Epithelial cell of proximal tubule (primary cell): Measurements from ENCODE around the gene LCLAT1. TPM values are rescaled to one million over a fixed set of nuclear protein-coding genes. Genes with fewer than 3 reads are reported as not detected.
A peak's percentile ranks its signal among the peaks of the same experiment; 100 is the strongest.

ENCODE experiments used
- DNase-seq: peaks from one replicate; pipeline ENCODE4 v3.0.0-alpha.2; 2011; ENCODE audit warnings: low read depth
- H3K4me3 ChIP-seq: 2 replicates; pipeline ENCODE4 v1.5.1; 2011; ENCODE audit warnings: low read depth, mild to moderate bottlenecking, low read length
- total RNA-seq: library from RNA; depleted of rRNA; stranded (reverse); fragments of >200 nt; gene quantifications from 2 replicates; pipeline ENCODE4 v1.2.3, GENCODE V29; 2015
- TF ChIP-seq, protein P1 (sequence below): conservative IDR thresholded peaks from 2 replicates; pipeline ENCODE4 v1.5.1; 2012; ENCODE audit warnings: low read depth, mild to moderate bottlenecking, low read length

The LCLAT1 gene
- total RNA-seq = 13.4 and 18.2 TPM in 2 replicates

DNA sequence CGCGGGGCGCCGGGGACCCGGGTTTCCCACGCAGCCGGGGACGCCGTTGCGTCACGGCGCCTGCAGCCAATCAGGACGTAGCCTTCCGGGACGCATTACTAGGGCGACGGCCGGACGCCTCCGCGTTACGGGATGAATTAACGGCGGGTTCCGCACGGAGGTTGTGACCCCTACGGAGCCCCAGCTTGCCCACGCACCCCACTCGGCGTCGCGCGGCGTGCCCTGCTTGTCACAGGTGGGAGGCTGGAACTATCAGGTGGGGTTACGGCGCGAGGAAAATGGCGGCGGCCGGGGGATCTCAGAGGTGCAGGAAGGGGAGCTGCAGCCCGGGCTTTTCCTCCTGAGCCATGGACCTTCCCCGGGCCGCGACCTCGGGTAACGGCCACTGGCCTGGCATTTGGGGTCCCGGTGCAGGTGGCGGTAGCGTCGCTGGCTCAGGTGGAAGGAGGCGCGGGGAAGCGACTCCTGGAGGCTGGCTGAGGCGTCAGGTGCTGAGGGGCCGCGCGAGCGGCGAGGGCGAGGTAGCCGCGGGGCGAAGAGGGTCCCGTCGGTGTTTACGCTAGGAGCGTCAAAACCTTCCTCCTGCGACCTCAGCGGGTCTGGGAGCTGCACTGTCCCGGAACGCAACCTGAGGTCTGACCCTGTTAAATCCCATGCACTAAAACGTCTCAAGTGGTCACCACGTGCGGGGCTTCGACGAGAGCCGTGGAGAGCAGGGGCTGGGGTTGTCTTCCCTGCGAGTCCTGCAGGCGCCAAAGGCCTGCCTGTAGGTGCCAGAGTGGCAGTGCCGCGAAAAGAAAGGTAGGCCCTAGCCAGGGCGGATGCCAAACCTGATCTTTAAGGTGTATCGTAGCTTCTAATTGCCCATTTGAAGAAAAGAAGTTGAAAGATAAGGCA is at the start of gene LCLAT1:
Gene LCLAT1 (plus strand): TSS at position 98 of the 897 bp plus-strand sequence. CDS start 78,345 bp downstream, outside the sequence.
- TF ChIP-seq, protein P1, sequence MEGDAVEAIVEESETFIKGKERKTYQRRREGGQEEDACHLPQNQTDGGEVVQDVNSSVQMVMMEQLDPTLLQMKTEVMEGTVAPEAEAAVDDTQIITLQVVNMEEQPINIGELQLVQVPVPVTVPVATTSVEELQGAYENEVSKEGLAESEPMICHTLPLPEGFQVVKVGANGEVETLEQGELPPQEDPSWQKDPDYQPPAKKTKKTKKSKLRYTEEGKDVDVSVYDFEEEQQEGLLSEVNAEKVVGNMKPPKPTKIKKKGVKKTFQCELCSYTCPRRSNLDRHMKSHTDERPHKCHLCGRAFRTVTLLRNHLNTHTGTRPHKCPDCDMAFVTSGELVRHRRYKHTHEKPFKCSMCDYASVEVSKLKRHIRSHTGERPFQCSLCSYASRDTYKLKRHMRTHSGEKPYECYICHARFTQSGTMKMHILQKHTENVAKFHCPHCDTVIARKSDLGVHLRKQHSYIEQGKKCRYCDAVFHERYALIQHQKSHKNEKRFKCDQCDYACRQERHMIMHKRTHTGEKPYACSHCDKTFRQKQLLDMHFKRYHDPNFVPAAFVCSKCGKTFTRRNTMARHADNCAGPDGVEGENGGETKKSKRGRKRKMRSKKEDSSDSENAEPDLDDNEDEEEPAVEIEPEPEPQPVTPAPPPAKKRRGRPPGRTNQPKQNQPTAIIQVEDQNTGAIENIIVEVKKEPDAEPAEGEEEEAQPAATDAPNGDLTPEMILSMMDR = peak; percentile 4
- DNase-seq = no peak
- H3K4me3 ChIP-seq = peak within 1 kb of the TSS; percentile 95

DNA sequence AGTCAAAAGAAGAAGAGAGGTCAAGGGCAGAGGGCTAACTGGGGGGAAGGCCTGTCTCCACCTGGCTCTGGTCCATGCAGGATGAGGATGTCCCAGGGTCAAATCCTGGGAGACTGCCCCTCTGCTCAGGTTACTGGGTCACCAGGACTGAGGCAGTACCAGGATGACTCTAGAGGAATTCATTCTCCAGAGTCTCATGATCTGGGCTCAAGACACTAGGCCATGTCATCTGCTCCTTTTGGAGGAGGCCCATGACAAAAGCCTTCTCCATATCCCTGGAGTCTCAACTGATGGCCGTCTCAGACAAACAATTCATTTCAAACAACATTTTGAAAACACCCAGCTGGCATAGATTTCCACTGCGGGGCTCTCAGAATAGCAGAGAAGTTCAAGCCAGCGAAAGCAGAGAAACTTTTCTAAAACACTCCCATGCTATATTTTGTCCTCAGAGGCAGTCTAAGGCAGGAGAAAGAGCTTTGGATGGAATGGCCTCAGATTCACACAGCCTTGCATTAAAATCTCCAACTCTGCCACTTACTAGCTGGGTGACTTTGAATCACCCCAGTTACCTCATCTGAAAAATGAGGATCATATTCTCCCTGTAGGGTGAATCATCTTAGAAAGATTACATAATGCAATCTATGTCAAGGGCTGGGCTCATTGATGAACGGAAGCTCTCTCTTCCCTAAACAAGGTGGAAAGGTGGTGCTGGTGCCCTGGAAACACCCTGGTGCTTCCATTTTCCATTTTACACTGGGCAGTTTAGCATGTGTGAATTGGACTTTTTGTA is 48.8 kb upstream of the LCLAT1 start:
- TF ChIP-seq, protein P1 = no peak
- no peak for DNase-seq

DNA sequence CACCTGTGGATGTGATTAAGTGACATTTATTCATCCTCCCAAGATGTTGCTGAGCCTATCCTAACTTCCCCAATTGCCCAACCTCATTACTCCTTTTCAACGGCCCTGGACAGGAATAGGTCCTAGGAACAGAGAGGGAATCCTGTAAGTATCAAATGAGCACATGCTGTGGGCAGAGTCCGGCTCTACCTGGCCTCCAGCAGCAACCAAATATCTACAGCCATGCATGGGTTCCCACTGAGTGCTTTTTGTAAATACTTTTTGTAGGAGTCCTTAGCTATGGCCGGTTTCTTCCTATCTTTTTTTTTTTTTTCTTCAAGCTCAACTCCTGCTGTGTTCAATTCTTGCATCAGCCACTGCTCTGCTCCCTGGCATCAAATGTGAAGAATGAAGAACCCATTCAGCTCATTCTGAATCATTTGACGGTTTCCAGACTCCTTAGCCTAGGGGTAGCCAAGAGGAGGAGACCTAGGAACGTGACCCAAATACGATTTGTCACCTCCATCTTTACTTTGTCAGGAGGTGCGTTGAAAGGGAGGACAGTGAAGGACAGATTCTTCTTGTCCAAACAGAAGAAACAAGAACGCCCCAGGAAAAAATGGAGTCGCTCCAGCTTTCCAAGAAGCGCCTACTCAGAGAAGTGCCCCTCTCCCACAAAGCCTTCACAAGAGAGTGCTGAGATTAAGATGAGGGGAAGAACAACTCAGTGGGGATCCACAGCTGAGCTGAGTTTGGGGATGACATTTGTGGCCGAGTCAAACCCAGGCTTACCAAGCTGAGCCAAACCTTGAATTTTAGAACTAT is 46.7 kb upstream of the LCLAT1 start:
- no peak for DNase-seq
- H3K4me3 ChIP-seq = no peak overlapping the region
- TF ChIP-seq, protein P1 = no peak

More for the DNA sequence above, 48.8 kb upstream of the LCLAT1 start:
- H3K4me3 ChIP-seq = no peak overlapping the region

DNA sequence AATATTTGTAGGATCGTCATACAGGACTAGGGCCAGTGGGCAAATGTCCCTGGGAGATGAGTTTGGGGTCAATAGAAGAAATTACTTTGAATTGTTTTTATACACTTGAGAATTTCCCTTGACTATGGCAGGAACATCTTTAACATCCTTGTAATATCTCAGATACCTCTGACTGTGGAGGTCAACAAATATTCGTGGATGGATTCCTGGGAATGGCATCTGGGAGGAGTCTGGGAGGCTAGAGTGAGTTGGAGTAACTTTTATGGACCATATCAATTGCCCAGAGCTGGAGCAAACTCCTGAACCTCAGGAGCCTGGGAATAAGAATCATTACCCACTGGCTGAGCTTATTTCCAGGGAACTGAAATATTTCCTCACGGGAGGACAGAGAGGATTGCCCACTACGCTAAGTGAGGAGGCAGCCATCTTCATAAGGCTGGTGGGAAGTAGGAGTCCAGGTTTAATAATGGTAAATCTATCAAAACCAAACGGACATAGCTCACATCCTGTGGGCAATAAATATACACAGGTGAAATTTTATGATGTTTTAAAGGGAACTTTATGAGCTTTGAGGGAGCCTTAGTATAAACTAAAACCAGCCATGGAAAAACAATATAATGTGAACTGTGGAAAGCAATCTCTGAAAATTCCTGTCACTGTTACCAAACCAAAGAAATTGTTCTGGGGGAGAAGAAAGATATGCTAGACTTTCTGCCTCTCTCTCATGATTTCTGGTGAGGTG is 44.4 kb upstream of the LCLAT1 start:
- no peak overlapping the region for H3K4me3 ChIP-seq
- DNase-seq = no peak
- TF ChIP-seq, protein P1 = no peak

DNA sequence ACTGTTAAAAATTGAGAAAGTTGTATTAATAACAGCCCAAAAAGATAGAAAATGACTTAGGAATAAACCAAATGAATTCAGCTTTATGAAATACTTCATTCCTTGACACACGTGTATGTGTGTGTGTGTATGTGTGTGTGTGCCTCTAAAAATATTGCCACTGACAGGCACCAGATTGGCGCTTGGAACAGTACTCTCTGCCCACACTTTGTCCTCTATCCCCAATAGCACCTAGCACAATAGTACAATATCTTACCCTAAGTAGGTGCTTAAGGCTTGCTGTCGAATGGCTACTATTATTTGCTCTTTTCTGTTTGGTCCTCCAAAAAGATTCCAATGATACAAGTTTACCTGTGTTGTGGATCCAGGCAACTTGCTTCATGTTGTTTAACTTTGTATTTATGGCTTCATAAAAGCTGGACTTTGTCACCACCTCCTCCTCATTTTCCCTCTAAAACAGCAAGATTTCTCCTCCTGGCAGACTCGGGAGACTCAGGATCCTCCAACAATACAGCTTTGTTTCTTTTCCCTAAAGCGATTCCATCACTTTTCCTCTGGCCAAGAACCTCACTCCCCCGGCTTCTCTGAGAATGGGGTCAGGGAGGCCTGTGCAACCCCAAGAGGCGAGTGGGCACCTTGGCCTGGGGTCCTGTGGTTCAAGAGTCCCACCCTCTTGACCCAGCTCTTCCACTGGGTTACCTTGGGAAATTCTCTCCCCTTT is 43.3 kb upstream of the LCLAT1 start:
- no peak for DNase-seq
- no peak overlapping the region for H3K4me3 ChIP-seq
- TF ChIP-seq, protein P1 = no peak
